Superior temporal gyrus (tissue), 1 donor: ENCODE measurements around the gene CHMP6.
"Not testable (repeated sequence)": the region's sequence is repeated elsewhere in the genome, so short reads cannot be mapped to it uniquely, and the experiment has no call there.

Source experiments
- DNase-seq: peaks from one replicate; pipeline ENCODE4 v3.0.0-alpha.2; 2016; ENCODE audit errors: extremely low spot score

CHMP6 gene

DNA sequence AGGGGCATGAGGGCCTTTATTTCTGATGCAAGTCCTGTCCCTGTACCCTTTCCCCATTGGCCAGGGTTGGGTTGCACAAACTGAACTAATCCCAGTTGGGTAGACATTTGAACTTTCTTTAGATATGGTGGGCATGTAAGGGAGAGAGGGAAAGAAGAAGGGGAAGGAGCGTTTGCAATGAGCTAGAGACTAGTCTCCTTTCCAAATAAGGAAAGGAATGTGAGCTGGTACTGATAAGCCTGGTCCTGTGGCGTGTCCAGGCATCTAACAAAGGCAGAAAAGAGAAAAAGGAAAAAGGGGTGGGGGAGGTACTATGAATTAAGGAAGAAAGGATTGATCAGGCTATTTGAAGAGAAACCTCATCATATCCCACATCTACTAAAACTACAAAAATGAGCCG is 20.3 kb downstream of the CHMP6 start:
- DNase-seq, result no peak

DNA sequence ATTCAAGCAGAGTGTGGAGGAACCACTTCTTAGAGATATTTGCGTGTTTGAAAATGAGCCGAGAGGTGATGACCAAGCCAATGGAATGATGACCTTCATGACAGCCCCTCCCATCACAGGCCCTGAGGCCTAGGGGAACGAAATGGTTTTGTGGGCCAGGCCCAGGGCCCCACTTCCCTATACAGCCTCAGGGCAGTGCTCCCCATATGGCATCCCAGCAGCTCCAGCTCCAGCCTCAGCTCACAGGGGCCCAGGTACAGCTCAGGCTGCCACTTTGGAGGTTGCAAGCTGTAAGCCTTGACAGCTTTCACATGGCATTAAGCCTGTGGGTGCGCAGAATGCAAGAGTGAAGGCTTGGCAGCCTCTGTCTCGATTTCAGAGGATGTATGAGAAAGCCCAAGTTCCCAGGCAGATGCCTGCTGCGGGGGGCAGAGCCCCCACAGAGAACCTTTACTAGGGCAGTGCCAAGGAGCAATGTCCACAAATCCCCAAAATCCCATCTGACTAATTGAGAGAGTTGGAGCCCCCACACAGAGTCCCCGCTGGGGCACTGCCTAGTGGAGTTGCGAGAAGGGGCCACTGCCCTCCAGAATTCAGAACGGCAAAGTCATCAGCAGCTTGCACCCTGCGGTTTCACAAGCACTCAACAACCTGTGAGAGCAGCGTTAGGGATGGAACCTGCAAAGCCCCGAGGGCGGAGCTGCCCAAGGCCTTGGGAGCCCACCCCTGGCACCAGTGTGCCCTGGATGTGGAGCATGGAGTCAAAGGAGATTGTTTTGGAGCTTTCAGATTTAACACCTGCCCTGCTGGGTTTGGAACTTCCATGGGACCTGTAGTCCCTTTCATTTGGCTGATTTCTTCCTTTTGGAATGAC is 21.2 kb downstream of the CHMP6 start:
- DNase-seq, result no peak

DNA sequence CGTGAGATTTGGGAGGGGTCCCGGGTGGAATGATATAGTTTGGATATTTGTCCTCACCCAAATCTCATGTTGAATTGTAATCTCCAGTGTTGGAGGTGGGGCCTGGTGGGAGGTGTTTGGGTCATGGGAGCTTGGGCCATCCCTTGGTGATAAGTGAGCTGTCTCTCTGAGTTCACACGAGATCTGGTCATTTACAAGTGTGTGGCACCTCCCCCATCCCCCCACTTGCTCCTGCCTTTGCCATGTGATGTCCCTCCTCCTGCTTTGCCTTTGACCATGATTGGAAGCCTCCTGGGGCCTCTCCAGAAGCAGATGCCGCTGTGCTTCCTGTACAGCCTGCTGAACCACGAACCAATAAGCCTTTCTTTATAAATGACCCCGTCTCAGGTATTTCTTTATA is 22.0 kb downstream of the CHMP6 start:
- DNase-seq, result no peak

DNA sequence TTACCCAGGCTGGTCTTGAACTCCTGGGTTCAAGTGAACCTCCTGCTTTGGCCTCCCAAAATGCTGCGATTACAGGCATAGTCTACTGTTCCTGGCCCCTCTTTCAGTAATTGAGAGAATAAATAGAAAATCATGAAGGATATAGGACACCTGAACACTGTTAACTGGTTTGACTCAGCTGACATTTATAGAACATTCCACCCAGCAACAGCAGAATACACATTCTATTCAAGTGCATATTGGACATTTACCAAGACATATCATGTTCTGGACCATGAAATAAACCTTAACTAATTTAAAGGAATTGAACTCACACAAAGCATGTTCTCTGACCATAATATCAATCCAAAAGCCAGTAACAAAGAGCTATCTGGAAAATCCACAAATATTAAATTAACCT is 23.5 kb downstream of the CHMP6 start:
- DNase-seq, result no peak

DNA sequence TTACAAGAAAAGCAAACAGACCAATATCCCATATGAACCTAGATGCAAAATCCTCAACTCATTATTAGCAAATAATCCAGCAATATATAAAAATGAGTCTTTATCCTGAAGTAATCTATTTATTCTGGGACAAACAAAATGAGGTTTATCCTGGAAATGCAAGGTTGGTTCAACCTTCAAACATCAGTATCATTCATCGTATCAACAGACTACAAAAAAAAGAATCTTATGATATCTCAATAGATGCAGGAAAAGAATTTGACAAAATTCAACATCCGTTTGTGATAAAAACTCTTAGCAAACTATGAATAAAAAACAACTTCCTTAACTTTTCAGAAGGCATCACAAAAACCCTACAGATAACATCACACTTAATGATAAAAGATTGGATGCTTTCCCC is 24.9 kb downstream of the CHMP6 start:
- DNase-seq, result no peak

DNA sequence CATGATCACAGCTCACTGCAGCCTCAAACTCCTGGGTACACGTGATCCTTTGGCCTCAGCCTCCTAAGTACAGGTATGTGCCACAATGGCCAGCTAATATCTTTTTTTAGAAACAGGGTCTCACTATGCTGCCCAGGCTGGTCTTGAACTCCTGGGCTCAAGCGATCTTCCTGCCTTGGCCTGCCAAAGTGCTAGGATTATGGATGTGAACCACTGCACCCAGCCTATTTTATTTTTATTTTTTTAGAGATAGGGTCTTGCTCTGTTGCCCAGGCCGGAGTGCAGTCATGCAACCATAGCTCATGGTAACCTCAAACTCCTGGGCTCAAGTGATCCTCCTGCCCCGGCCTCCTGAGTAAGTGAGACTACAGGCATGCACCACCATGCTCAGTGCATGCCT is 25.7 kb downstream of the CHMP6 start:
- DNase-seq, result not testable (repeated sequence)

DNA sequence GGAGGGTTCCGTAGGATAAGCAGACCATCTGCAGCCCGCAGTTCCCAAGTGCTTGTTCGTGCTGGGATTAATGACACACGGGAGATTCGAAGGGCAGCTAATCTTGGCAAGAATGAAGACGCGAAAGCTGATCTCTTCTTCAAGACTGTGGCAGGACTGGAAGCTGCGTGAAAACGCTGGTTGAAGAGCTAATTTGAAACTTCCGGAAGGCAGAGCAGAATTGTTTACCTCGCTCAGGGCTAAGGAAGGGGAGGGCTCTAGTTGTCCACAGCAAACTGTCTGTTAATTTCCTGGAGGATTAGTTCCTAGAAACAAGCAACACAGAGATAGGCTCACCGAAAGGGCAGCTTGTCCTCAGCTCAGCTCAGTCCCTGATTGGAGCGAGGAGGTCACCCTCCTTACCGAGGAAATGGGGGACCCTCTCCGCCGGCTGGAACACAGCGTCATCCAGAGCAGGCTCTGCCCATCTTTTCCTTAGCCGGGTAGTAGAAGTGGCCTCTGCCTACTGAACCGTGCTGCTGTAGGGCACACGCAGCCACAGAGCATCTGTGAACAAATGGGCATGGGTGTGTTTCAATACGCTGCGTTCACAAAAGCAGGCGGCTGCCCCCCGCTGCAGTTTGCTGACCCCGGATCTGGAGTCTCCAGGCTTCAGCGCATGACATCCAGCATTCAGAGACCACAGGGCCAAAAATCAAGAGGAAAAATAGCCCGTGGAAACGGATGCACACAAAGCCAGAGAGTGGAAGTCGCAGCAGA is 26.6 kb downstream of the CHMP6 start:
- DNase-seq, result peak; percentile 19

DNA sequence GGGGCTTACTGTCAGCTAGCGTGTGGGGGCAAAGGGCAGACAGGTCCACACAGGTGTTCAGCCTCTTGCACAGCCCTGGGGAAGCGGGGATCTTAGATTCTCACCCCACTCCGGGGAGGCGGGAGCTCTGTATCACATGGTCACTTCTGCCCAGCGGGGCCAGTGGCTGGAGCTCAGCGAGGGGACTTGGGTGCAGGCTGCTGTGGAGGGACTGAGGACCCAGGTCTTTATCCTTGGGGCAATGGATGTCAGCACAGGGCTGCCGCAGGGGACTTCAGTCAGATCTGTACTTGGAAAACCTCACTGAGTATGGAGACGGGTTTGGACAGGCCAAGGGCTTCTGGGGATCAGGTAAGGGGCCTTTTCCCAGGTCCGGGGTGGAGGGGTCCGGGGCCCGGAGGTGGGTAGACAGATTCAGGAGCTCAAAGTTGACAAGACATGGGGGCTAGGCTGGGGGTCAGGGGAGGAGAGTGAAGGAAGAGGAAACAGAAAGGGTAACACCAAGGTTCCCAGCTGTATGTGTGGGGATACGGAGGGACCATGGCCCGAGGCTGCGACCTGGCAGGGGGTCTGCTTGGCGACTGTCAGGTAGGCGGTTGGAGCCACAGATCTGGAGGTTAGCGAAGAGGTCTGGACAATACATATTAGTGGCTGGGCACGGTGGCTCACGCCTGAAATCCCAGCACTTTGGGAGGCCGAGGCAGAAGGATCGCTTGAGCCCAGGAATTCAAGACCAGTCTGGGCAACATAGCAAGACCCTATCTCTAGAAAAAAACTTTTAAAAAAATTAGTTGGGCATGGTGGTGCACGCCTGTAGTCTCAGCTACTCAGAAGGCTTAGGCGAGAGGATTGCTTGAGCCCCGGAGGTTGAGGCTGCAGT is 28.2 kb downstream of the CHMP6 start:
- DNase-seq, result no peak

DNA sequence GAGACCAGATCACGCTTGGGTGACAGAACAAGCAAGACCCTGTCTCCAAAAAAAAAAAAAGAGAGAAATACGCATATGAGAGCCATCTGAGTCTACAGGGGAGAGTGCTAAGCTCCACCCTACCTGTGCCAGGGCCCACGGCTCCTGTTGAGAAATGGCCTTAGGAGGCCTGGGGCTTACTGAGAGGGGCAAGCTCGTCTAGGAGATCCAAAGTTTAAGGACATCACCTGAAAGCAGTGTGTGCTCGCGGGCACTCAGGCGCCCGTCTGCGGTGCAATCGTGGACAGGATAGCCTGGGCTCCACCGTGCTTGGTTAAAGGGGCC is 28.8 kb downstream of the CHMP6 start:
- DNase-seq, result no peak

DNA sequence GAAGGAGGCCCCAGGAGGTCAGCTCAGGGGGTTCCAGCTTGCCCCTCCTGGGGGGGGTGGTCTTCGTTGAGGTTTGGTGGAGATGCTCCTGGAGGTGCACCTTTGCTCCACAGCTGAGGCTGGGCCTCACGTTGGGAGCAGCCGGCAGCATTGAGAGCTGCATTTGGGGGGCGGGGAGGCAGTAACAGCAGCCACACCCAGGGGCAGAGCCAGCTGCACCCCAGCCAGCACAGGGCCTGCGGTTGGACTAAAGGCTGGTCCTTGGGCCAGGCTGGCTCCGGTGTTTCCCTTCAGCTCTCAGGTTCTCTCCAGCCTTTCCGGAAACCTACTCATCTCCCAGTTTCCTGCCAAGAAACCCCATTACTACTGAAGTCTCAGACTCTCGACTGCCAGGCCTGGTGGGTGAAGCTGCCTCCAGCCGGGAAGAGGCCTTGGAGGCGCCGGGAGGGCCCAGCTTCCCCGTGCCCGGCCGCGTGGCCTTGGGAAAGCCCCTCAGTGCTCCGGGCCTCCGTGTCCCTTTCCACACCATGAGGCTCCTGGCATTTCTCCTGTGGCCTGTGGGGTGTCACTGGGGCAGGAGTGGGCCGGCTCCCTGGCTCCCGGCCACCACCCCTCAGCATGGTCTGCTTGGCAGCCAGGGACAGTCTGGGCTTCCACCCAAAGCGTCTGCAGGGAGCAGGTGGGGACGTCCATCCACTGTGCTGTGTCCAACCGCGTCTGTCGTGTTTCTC is 29.3 kb downstream of the CHMP6 start:
- DNase-seq, result peak; percentile 12

DNA sequence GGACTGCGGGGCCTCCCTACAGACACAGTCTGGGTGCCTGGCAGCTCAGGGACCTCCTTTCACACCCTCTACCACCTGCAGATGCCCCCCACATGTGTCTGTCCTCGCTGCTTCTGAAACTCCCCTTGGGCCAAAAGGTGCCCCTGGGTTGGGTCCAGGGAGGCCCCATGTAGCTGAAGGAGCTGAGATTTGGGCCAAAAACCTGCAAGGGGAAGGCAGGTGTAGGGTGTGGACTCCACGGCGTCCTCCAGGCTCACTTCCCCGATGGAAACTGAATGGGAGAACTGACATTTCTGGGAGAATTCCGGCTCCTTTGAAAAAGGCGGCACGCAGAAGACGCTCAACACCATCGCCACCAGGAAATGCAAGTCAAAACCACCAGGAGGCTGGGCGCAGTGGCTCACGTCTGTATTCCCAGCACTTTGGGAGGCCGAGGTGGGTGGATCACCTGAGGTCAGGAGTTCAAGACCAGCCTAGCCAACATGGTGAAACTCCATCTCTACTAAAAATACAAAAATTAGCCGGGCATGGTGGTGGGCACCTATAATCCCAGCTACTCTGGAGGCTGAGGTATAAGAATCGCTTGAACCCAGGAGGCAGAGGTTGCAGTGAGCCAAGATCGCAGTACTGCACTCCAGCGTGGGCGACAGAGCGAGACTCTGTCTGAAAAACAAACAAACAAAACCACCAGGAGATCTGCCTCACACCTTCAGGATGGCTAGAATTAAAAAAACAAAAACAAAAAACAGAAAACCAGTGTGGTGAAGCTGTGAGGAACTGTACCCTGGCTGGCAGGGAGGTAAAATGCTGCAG is 30.1 kb downstream of the CHMP6 start:
- no peak for DNase-seq

DNA sequence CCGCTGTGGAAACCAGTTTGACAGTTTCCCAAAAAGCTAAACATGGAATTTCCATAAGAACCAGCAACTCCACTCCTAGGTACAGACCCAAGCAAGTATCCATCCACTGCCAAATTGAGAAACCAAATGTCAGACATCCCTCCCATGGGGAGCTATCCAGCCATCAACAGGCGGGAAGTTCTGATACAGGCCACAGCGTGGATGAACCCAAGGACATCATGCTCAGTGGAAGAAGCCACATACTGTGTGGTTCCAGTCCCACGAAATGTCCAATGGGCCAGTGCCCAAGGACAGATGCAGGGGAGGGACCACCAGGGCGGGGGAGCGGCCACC is 30.7 kb downstream of the CHMP6 start:
- DNase-seq, result no peak

DNA sequence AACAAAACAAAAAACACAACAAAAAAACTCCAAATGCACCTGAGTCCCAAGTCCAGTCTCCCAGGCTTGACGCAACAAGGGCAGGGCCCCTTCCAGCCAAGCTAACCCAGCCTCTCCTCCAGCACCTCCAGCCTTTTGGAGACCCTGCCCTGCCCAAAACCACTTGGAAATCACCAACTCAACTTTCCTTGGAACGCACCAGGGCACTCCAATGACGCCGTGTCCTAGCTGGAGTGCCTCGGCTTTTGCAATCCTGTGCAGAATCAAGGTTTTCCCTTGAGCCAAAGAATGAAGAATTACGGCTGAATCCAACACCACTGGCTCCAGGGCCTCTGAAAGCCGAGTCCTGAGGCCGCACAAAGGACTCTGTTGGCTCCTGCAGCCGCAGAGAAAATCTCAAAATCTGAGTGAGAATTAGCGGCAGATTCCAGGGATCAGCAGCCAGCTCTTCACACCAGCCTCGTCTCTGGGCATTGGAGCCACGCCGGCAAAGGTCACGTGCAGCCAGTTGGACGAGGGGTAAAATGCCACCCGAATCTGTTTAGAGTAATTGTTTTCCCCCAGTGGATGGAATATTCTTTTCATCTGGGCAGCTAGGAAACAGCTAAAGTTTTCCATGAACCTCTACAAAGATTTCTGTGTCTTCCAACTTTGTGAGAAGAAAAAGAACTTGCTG is 33.6 kb downstream of the CHMP6 start:
- DNase-seq, result peak; percentile 66

DNA sequence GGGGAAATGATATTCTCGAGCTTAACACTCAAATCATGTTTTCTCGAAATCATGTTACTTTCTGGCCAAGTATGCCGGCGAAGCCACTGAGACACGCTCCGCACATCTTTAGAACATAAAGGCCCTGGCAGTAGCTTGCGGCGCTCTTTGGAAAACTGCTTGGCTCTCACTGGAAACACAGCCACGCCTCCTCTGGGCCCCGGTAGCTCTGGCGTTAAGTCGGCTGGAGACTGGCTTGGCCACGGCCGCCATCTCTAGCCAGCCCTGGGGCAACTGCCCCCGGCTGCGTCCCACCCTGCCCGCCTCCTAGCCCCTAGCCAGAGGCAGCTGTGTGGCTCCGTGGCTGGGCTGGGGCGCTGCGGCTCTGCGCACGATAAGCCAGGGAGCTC is 34.1 kb downstream of the CHMP6 start:
- no peak for DNase-seq

DNA sequence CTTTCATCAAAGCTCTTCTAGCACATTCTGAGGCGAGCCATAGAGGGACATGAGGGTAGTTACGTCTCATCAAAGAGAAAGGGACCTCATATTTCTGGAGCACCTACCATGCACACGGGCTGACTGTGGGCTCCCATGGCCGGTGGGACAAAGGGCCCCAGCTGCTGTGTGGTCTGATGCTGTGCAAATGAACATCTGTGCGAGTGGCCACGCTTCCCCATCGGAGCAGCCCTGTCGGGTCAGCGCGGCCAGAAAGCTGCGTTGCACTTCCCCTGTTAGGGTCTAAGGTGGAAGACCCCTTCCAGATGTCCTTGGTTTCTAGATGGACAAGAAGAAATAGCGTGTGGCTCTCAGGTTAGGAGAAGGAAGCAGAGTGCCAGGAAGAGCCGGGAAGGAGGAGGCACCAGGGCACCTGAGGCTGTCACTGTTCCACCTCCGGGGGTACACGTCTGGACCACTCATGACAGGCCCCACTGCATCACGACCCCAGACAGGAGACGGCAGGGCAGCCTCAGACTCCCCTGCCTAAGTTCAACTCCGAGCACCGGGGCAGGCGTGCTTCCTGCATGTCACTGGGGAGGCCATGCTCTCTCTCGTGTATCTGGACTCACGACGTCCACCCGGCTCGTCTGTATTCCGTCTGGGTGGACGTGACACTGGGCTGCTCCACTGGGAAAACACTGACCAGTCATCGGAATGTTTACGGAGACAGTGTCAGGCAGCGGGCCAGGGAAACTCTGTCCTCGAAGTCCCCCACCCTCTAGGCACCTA is 34.8 kb downstream of the CHMP6 start:
- DNase-seq, result no peak

DNA sequence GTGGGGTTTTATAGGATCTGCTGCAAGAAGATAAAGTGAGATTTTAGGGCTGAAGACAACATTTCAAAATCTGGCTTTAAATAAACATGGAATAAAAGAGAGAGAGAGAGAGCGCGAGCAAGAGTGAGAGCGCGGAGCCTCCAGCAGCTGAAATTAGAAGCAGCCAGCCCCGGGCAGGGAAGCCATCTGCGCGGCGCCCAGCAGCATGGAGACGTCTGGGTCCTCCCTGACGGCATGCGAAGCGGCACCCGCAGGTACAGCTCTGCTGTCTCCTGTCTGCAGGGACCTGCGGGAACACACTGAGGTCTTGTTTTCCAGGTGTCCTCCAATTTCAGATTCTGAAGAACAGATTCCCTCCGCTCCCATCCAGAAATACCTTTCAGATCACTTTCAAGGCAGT is 35.4 kb downstream of the CHMP6 start:
- peak; percentile 29 for DNase-seq

DNA sequence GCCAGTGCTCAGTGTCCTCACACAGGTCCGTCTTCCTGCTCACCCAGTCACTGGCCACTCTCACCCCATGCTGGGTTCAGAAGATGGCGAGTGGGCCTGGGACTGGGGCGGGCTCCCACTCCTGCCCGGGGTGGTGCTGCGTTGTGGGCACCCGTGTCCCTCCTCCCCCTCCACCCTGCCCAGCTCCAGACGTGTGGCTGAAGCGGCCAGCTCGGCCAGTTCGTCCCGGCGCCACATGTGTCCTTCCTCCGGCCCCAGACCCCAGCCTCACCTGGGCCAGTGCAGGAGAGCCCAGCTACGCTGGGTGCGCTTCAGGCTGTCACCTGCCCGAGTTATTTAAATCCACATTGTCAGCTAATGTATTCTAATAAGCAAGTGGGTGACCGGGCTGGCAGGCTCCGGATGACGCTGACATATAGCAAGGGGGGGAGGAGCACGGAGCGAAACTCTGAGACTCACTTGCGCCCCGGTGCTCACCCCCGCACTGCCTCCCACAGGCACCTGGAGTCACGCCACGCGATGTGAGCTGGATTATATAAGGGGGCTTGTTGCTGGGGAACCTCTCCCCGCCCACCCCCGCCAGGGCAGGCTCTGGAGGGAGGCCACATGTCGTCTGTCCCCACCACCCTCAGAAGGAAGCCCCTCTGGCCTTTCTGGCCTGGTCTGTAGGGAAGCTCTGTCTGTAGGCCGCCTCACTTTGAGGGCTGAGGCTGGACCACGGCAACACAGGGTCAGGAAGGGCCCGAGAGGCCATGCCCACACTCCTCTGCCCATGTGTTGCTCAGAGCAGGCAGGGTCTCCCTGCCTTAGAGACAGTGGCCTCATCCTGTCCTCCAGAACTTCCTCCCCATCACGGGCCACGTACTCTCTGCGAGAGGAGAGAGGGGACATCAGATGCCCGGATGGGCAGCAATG is 36.2 kb downstream of the CHMP6 start:
- no peak for DNase-seq

DNA sequence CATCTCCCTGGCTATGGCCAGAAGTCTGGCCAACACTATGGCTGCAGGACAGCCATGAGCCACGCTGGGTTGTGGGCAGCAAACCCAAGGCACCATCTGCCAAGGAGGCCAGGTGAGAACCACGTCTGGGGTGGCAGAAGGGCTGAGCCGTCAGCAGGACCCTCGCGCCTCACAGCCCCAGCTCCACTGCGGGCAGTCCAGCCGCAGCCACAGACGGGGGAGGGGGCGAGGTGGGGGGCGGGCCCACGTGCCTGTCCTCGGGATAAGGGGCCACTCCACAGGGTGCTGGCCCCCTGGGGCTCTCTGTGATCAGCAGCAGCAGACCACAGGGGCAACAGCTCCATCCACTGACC is 36.8 kb downstream of the CHMP6 start:
- no peak for DNase-seq

DNA sequence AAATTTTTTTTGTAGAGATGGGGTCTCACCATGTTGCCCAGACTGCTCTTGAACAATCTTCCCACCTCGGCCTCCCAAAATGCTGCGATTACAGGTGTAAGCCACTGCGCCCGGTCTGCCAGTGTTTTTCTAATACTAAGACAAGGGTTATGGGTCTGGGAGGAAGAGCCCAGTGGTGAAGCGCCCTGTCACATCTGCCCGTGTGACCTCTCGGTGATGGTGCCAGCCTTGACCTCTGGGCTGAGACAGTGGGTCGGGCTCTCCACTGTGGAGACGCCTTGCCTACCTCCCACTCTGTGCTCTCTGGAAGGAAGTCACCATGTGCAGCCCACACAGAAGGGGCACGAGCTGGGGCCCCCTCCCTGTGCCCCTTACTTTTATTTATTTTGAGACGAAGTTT is 38.2 kb downstream of the CHMP6 start:
- no peak for DNase-seq
